ENCODE data around the gene MRPL23. TPM values are rescaled to one million over a fixed set of nuclear protein-coding genes. Genes with fewer than 3 reads are reported as not detected.

MRPL23 gene
- total RNA-seq, 2 experiments from 2014 or later, result 109 to 114 TPM

- ATAC-seq, result no peak
- CTCF ChIA-PET, result no interaction called here
- H3K4me1 Mint-ChIP-seq, result peaks cover 3% of the 10 kb centered on the region
- H3K9me3 Mint-ChIP-seq (ENCODE audit: low read depth), result no peaks in the 10 kb centered on the region
- no peak overlapping the region for H3K27ac Mint-ChIP-seq
- H3K27me3 Mint-ChIP-seq, result no peaks in the 10 kb centered on the region
- no peak overlapping the region for H3K4me3 Mint-ChIP-seq
- DNase-seq, result no peak
- no peaks in the 10 kb centered on the region for H3K36me3 Mint-ChIP-seq
Measured at GRCh38 chr11:1924646-1925372, 22.3 kb upstream of the MRPL23 start.

GRCh38 chr11:1925373-1926155 lies 21.6 kb upstream of the MRPL23 start:
- DNase-seq (peak; percentile 29), ATAC-seq (no peak)
- no peaks in the 10 kb centered on the region for H3K9me3 Mint-ChIP-seq (ENCODE audit: low read depth)
- peaks cover 3% of the 10 kb centered on the region for H3K4me1 Mint-ChIP-seq
- CTCF ChIA-PET, result no interaction called here
- no peaks in the 10 kb centered on the region for H3K36me3 Mint-ChIP-seq
- H3K4me3 Mint-ChIP-seq, result no peak overlapping the region
- H3K27me3 Mint-ChIP-seq, result peaks cover 2% of the 10 kb centered on the region
- H3K27ac Mint-ChIP-seq, result no peak overlapping the region

- Mint-ChIP-seq H3K9me3 (ENCODE audit: low read depth) (no peaks in the 10 kb centered on the region), H3K4me3 (no peak overlapping the region), H3K27ac (no peak overlapping the region), H3K36me3 (no peaks in the 10 kb centered on the region), H3K27me3 (peaks cover 10% of the 10 kb centered on the region), H3K4me1 (peaks cover 3% of the 10 kb centered on the region)
- peak; percentile 37 for DNase-seq
- ATAC-seq, result no peak
- CTCF ChIA-PET, result interaction anchor here (0.7 kb wide), 1 partner anchor 44 kb away, joined by 3 read pairs; no protein-coding TSS in a partner anchor
Measured at GRCh38 chr11:1926156-1927025, 20.7 kb upstream of the MRPL23 start.

- CTCF ChIA-PET, result interaction anchor here (0.7 kb wide), 1 partner anchor 45 kb away, joined by 3 read pairs; no protein-coding TSS in a partner anchor
- Mint-ChIP-seq H3K27ac (no peak overlapping the region), H3K4me1 (peaks cover 3% of the 10 kb centered on the region), H3K27me3 (peaks cover 17% of the 10 kb centered on the region), H3K36me3 (no peaks in the 10 kb centered on the region), H3K4me3 (no peak overlapping the region), H3K9me3 (ENCODE audit: low read depth) (no peaks in the 10 kb centered on the region)
- DNase-seq (peak; percentile 31), ATAC-seq (no peak)
Measured at GRCh38 chr11:1927026-1927847, 19.9 kb upstream of the MRPL23 start.

GRCh38 chr11:1927848-1928469 lies 19.2 kb upstream of the MRPL23 start:
- no peaks in the 10 kb centered on the region for H3K36me3 Mint-ChIP-seq
- CTCF ChIA-PET, result no interaction called here
- ATAC-seq (no peak), DNase-seq (peak; percentile 35)
- no peaks in the 10 kb centered on the region for H3K9me3 Mint-ChIP-seq (ENCODE audit: low read depth)
- peaks cover 17% of the 10 kb centered on the region for H3K27me3 Mint-ChIP-seq
- H3K4me3 Mint-ChIP-seq, result no peak overlapping the region
- H3K27ac Mint-ChIP-seq, result no peak overlapping the region
- H3K4me1 Mint-ChIP-seq, result no peaks in the 10 kb centered on the region

- H3K4me3 Mint-ChIP-seq, result no peak overlapping the region
- H3K9me3 Mint-ChIP-seq (ENCODE audit: low read depth), result no peaks in the 10 kb centered on the region
- H3K4me1 Mint-ChIP-seq, result no peaks in the 10 kb centered on the region
- peaks cover 19% of the 10 kb centered on the region for H3K27me3 Mint-ChIP-seq
- ATAC-seq (no peak), DNase-seq (peak; percentile 33)
- no peak overlapping the region for H3K27ac Mint-ChIP-seq
- CTCF ChIA-PET, result no interaction called here
- H3K36me3 Mint-ChIP-seq, result no peaks in the 10 kb centered on the region
Measured at GRCh38 chr11:1928470-1928890, 18.7 kb upstream of the MRPL23 start.

GRCh38 chr11:1928891-1929541 lies 18.1 kb upstream of the MRPL23 start:
- DNase-seq, result peak; percentile 36
- Mint-ChIP-seq H3K27me3 (peaks cover 19% of the 10 kb centered on the region), H3K4me1 (no peaks in the 10 kb centered on the region), H3K27ac (no peak overlapping the region), H3K9me3 (ENCODE audit: low read depth) (no peaks in the 10 kb centered on the region), H3K36me3 (no peaks in the 10 kb centered on the region), H3K4me3 (no peak overlapping the region)
- CTCF ChIA-PET, result no interaction called here
- no peak for ATAC-seq

- Mint-ChIP-seq H3K36me3 (no peaks in the 10 kb centered on the region), H3K4me1 (no peaks in the 10 kb centered on the region), H3K27ac (no peak overlapping the region), H3K27me3 (peaks cover 19% of the 10 kb centered on the region), H3K4me3 (no peak overlapping the region), H3K9me3 (ENCODE audit: low read depth) (no peaks in the 10 kb centered on the region)
- ATAC-seq (no peak), DNase-seq (no peak)
- CTCF ChIA-PET, result no interaction called here
Measured at GRCh38 chr11:1929621-1930461, 17.3 kb upstream of the MRPL23 start.

- H3K9me3 Mint-ChIP-seq (ENCODE audit: low read depth), result no peaks in the 10 kb centered on the region
Measured at GRCh38 chr11:1930462-1930830, 16.7 kb upstream of the MRPL23 start.

GRCh38 chr11:1931341-1932104 lies 15.6 kb upstream of the MRPL23 start:
- H3K27me3 Mint-ChIP-seq, result peaks cover 19% of the 10 kb centered on the region
- CTCF ChIA-PET, result interaction anchor here (0.7 to 1.6 kb wide), 2 partner anchors 49 to 99 kb away, joined by 3 to 4 read pairs; no protein-coding TSS in a partner anchor
- no peak overlapping the region for H3K4me3 Mint-ChIP-seq
- H3K9me3 Mint-ChIP-seq (ENCODE audit: low read depth), result no peaks in the 10 kb centered on the region
- ATAC-seq (no peak), DNase-seq (no peak)
- no peaks in the 10 kb centered on the region for H3K36me3 Mint-ChIP-seq
- no peaks in the 10 kb centered on the region for H3K4me1 Mint-ChIP-seq
- H3K27ac Mint-ChIP-seq, result no peak overlapping the region

More at GRCh38 chr11:1930462-1930830, 16.7 kb upstream of the MRPL23 start:
- ATAC-seq (no peak), DNase-seq (no peak)
- no peak overlapping the region for H3K27ac Mint-ChIP-seq
- H3K4me3 Mint-ChIP-seq, result no peak overlapping the region
- CTCF ChIA-PET, result no interaction called here
- peaks cover 19% of the 10 kb centered on the region for H3K27me3 Mint-ChIP-seq
- no peaks in the 10 kb centered on the region for H3K4me1 Mint-ChIP-seq
- H3K36me3 Mint-ChIP-seq, result no peaks in the 10 kb centered on the region

- Mint-ChIP-seq H3K36me3 (no peaks in the 10 kb centered on the region), H3K27ac (no peak overlapping the region), H3K4me3 (no peak overlapping the region), H3K9me3 (ENCODE audit: low read depth) (no peaks in the 10 kb centered on the region), H3K27me3 (peaks cover 19% of the 10 kb centered on the region), H3K4me1 (no peaks in the 10 kb centered on the region)
- ATAC-seq (no peak), DNase-seq (no peak)
- CTCF ChIA-PET, result interaction anchor here (1.6 to 2.1 kb wide), 2 partner anchors 50 to 99 kb away, joined by 4 to 5 read pairs; no protein-coding TSS in a partner anchor
Measured at GRCh38 chr11:1932105-1932480, 15.0 kb upstream of the MRPL23 start.
